ENCODE data around the gene ZBTB20.

Gene ZBTB20

DNA sequence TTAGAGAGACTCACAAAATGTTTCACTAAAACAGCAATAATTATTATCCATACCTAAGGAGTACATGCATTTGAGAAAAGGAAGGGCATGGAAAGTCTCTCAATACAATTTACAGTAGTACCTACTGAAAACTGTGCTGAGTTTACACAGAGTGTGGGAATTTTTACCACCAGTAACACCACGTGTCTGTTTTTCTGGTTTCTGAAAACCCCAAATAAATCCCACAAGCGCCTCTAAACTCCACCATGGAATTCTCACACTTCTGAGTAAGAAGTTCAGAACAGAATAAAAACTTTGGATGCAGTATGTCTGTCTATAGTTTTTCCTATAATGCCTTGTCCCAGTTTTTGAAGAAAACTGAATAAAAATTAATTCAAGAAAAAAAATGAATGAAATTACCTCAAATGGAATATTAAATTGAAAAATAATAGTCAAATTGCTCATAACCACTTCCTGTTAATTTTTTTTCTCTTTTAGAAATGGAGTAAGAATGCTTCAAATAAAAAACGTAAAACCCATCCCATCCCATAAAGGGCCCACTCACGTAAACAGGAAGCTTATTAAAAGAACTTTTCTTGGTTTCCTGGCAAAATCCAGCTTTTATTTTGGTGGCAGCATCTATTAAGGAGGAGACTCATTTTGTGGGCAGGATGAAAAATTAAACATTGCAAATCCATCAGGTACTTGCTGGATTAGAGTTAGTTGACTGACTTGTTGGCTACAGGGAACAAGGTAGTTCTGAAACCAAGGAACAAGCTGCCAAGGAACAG, 475.2 kb downstream of the ZBTB20 start:
- DNase-seq (ENCODE audit: low spot score) = no peak

DNA sequence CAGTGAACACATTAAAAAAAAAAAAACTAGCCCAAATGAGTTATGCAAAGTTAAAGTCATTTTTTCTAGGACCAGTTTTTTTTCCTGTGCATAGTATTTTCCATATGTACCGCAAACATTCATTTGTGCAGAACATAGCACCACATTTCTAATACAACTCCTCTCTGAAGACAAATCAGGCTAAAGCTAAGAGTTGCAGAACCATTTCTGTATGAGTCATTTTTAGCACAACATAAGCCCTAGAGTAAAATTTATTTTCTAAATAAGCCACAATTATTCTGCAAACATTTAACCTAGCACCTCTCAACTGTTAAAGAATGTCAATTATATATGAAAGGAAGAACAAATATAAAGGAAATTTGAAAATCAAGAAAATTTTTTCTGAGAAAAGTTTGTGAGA, 477.5 kb downstream of the ZBTB20 start:
- no peak for DNase-seq (ENCODE audit: low spot score)

DNA sequence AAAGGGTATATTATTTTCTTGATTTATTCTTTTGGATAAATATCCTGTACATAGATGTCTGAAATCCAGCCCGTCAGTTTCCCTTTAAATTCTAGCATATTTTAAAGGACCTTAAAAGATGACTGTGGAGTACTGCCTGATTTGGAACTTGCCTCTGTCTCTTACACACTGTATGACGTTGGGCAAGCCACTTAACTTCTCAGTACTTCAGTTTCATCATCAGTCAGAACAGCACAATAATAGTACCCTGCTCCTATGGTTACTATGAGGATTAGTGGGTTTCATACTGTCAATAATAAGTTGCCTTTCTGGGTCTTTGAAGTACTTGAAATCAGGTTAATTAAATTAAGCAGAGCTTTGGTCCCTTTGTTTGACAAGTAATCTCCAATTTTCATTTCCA, 479.0 kb downstream of the ZBTB20 start:
- no peak for DNase-seq (ENCODE audit: low spot score)

DNA sequence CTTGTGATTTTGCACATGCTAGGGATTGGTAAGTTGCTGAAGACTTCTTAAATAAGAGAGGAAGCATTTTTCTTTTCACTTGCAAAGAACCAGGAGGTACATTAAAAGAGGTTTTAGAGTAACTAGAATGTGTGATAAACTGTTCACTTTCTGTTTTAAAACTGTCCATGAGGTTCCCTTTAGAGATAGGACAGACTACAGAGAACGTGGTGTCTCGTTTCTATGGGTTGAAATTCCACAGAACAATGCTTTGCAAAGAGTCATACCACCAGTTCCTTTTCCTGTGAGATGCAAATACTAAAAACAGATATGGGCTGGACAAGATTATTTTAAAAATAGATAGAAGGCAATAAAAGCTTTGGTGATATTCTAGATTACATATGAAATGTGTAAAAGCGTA, 480.5 kb downstream of the ZBTB20 start:
- no peak for DNase-seq (ENCODE audit: low spot score)

DNA sequence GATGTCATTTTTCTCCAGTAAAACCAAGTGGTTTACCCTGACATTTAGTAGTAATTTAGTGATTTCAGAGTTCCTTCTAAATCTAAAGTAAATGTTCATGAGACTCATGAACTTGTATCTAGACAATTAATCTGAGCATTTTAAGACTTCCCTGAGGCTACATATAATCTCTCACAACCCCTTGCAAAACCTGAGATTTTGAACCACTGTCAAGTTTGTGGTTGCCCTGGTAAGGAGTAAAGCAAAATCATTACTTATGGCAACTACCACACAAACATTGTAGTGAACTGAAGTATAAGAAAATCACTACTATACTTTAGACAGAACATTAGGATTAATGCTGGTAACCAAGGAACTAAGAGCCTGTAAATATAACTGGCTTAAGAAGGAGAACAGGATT, 483.1 kb downstream of the ZBTB20 start:
- DNase-seq (ENCODE audit: low spot score) = no peak

DNA sequence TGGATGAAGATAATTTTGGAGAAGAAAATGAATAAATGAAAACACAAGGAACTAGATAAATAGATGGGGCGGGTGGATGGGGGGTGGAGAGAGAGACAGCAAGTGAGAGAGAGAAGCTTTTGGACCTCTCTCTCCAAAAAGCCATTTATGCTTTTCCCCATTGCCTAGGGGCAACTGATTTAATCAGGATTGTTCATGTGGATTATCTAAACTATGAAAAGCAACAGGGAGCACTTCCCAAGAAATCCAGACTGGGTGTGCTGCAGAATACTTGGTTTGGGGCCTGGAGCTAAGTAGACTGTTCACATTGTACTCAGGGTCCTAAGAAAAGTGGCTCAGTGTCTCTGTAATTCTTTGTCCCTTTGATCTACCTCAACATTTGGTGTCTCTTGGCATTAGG, 486.3 kb downstream of the ZBTB20 start:
- DNase-seq (ENCODE audit: low spot score) = no peak

DNA sequence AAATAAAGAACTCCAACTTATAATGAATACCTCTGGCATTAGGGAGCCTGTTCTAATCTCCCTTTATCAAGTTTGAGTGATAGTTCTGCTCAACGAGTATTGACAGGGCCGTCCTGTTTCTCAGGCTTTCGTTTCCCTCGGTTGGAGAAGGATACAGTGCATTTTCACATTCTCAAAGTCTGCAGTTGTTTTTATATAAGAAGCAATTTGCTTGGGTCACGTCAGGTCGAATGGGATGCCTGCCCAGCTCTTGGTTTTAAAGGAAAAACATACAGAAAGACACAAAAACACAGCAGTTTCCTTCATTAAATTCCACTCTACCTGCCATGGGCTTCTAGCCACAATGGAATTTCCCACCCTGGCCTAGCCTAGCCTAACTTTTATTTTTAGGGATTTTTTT, 487.0 kb downstream of the ZBTB20 start:
- DNase-seq (ENCODE audit: low spot score) = no peak

DNA sequence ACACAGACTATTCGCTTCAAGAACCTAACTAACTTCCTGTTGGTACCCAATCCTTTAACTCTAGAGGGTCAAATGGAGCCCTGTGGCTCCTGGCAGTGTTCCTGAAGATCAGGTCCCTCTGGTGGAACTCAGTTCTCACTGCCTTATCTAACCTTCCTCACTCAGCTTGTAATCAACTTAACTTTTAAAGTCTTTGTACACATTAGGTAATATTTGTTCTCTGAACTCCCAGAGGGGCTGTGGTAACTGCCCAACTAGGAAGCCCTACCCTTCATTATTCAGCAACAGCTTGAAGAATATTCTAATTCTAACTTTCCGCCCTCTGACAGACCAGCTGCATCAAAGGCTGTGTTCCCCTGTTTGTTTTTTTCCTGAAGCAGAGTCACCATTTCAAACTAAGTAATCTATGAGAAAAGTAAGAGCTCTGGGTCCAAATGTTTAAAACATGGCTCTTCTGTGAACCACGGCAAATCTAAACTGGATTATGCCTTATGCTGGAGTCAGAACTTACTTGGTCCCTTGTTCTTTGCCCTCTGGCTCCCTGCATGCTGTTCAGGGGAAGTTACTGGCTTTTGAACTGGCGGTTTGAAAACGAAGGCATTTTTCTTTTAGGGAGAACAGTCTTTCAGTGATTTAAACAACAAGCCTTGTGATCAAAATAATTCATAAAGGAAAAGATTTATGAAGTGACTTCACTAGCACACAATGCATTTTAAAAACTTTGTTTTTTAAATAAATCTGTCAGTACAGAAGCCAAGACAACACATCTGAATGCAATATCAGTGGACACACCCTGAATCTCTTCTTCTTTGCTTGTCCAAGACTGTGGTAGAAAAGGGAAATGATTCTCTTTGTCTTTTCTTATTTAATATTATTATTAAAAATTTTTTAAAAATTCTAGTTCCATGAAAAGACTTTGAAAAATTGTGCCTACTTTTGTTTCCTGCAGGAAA, 487.7 kb downstream of the ZBTB20 start:
- DNase-seq (ENCODE audit: low spot score) = no peak

DNA sequence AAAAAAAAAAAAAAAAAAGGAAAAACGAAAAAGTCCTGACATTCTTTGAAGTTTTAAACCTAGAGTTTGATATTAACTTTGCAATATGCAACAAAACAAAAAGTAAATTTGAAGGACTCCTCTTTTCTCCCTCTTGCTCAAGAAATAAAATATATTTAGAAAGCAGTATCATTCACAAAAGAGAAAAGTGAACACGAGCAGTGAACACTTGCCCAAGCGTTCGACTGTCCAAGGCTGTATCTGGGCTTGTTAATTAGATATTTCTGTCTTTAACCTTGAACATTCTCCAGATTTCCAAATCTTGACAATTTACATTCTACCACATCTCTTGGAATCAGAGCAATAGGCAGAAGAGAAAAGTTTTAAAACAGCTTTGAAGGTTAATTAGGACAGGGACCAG, 495.5 kb downstream of the ZBTB20 start:
- no peak for DNase-seq (ENCODE audit: low spot score)

DNA sequence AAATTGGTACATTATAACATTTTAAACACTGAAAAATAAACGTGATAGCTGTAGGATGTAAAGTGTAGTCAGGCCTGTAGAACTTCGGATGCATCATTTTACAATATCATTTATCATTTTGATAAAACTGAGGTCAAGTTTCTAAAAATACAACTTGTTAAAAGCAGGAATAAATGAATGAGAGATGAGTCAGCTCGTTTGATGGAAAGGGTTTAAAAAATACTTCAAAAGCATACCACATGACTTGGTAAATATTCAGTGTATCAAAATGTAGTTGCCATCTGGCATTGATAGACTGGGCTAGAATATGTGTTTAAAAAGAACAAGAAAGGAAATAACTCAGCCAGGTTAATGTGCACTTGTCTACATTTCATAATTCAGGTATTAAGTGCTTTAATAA, 496.3 kb downstream of the ZBTB20 start:
- DNase-seq (ENCODE audit: low spot score) = no peak

DNA sequence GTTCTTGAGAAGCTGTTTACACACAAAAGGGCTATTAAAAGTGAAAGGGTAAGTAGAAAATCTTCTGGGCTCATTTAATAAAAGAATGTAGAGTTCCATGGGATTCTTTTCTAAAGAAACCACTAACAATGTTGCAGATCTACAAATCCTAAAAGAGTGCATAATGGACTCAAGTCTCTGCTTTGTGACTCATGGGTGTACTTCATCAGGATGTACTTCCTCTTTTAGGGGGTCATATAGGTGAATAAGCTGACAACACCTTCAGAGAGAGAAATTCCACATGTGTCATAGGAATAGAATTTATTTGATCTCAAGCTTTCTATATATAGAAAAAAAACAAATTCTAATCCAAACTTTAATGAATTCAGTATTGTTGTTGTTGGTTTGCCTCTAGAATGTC, 497.8 kb downstream of the ZBTB20 start:
- no peak for DNase-seq (ENCODE audit: low spot score)

DNA sequence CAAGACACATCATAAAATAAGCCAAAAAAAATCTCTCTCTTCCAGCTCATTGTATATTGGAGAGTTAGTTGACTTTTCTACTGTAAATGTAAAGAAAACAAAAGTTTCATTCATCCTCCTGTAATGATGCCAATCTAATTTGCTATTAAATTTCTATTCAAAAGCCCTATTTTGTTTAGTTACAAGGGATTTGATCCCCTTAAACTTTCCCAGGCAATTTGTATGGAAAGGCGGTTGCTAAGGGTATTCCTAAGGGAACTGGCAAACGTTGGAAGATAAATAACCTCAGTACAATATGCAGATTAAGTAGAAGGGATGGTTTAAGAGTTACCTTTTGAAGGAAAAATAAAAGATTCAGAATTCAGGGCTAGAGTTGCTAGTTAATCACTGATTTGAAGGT, 500.6 kb downstream of the ZBTB20 start:
- DNase-seq (ENCODE audit: low spot score) = no peak

DNA sequence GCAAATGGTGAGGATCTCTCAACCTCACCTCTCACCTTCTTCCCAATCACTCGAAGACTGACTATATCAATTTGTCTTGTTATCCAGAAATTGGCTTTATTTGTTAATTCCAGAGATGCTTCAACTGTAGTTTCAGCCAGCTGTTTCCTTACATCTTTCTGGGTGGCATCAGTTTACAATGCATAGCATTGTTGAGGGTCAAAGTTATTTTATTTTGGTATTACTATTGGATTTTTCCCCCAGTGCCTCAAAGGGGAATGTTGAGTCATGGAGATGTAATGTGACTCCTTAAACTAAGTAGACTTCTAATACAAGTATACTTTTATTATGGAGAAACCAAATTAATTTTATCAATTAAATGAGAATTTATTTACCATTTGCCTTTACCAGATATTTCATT, 501.7 kb downstream of the ZBTB20 start:
- no peak for DNase-seq (ENCODE audit: low spot score)

DNA sequence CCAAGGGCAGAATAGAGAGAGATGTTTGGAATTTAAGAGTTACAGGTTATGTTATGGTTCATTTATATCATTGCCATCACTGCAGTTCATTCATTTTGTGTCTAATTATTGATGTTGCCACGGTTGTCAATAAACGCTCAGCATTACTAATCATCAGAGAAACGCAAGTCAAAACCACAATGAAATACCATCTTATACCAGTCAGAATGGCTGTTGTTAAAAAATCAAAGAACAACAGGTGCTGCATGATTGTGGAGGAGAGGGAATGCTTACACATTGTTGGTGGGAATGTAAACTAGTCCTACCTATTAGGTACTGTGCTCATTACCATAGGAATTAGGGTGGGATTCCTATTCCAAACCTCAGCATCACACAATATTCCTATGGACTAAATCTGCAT, 502.7 kb downstream of the ZBTB20 start:
- DNase-seq (ENCODE audit: low spot score) = no peak

DNA sequence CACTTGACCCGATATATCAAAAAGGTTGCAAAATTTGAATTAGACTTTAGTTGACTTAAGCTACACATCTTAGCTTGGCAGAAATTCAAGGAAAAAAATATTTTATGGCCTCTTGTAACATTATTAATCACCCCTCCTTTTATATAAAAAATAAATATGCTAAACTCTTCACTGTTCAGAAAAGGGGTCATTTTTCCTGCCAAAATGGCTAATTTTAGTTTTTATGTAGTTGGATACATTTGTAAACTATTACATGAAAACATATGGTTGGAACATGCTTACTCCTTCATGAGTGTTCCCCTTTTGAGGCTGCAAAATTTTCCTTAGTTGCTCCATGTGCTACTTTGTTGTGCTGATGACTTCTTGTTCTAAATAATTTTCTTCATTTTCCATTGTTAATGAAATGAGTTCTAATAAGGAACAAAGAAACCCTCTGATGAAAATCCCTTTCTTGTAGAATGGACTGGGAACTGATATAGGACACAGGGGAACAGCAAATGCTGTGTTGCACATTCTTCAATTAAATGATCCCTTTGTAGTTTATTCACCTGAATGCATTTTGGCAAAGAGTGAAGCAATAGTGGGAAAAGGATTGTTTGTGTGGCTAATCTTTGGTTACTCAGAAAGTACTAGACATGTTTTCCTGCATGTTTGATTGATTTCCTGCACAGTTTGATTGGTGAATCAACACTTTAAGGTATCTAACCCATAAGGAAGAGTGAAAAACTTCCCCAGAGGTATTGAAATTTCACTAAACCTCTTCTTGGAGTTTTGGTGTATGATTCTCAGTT, 503.9 kb downstream of the ZBTB20 start:
- DNase-seq (ENCODE audit: low spot score) = no peak

DNA sequence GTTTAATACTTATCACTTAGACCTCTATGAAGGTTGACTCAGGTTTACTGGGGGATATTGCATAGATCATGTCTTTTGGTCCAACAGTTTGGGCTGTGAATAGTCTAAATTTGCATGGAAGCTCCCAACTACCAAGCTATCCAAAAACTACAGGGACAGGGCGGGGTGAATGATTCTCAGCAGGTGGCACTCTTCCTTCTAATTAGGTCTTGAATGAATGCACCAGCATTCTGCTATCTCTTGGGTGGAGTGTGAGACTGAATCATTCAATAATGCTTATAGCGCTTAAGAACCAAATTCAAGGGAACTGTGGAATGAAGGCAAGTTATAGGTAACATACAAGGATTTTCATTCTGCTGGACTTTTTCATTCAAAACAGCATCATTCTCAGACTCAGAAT, 507.0 kb downstream of the ZBTB20 start:
- no peak for DNase-seq (ENCODE audit: low spot score)

DNA sequence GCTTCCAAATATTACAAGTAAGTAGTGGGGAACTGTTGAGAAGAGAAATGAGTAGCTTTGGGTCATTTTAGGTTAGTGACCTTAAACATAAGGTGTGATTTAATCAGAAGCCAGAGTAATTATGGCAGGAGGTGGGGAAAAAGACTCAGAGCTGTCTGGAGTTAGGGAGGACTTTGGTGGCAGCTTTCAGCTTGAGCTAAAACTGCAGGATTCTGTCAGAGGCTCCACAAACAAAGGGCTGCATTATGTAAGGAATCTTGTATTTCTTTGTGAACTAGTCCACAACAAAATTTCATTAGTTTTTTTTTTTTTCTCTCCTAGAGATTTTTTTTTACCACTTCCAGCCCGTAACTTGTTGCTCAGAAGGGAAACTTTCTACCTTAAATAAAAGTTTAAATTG, 507.9 kb downstream of the ZBTB20 start:
- no peak for DNase-seq (ENCODE audit: low spot score)

DNA sequence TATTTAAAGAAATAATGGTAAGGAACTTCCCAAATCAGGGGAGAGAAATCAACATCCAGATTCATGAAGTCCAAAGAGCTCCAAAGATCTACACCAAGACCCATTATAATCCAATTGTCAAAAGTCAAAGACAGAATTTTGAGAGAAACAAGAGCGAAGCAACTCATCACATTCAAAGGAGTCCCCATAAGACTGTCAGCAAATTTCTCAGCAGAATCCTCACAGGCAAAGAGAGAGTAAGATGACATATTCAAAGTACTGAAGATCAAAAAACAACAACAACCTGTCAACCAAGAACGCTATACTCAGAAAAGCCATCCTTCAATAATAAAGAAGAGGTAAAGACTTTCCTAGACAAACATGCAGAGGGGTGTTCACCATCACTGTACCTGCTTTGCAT, 511.2 kb downstream of the ZBTB20 start:
- no peak for DNase-seq (ENCODE audit: low spot score)

DNA sequence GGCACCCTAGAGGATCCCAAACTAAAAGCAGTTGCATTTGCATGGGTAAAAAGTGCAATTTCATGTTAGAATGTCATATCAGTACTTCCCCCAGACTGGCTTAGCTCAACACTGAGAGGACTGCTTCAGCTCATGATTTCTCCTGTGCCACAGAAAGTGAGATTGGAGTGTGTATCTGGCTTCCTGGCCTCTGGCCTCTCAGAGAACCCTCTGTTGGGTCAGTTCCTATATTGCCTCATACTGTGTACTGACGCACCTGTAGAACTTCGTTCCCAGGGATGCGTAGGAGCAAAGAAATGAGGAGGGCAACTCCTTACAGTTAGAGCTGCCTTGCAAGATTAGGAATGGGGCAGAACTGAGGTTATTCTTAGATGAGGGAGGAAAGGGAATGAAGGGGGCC, 512.5 kb downstream of the ZBTB20 start:
- DNase-seq (ENCODE audit: low spot score) = no peak

DNA sequence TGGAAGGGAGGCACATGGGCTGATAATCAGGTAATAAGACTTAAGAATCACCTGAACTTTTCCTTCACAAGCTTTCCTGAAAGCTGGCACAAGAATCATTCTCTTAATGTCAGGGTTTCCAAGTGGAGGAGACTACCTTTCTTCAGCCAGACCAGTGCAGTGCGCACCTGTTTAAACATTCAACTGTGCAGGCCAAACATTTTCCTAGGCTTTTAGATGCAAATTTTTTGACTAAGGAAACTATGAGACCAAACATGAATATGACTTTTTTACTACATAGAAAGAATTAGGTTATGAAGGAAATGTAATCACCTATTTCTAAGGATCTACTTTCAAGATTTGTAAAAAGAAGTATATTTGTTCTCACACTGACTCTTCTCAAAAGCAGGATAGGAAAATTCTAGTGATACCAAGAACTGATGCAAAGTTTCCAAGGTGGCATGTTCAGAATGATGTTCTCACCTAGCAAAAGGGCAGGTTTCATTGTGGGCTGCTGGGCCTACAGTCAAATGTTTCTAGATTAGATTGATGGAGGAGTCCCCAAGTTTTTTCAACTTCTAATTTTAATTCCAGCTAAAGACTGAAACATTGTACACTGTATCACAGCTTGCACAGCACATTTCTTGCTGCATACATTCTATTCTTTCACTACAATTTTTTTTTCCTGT, 514.2 kb downstream of the ZBTB20 start:
- no peak for DNase-seq (ENCODE audit: low spot score)

DNA sequence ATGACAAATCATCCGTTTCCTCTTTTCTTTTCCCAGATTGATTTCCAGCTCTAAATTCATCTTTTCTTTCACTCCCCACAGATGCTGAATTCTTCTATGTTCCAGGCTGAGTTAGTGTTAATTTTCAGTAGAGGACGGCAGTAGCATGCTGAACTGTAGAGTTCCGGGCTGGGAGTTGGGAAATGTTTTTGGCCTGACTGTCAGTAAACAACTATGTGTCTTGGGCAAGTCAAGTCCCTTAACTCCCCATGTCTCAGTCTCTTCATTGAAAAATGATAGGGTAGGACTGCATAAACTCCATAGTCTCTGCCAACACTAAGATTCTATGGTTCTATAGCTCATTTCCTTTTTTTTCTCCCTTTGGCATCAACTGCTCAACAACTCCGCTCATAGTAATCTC, 519.3 kb downstream of the ZBTB20 start:
- DNase-seq (ENCODE audit: low spot score) = no peak

DNA sequence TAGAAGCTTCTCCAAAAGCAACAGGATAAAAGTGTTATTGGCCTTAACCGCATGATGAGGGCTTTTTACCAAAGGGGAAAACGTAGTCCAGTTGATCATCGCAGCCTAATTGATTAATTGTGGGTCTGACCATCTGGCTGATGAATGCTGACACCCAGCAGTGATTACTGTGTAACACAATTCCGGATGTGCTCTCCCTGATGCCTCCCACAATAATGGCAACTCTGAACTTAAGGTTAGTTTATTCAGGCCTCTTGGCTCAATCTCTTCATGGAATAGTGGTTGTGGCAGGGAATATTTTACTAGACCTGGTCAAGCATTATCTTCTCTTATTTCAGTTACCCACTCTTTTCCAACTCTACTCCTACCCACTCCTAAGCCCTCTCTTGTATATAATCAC, 520.3 kb downstream of the ZBTB20 start:
- DNase-seq (ENCODE audit: low spot score) = no peak
